Left kidney (tissue), 8 donors: Measurements from ENCODE around the gene RARB. TPM values are rescaled to one million over a fixed set of nuclear protein-coding genes. Genes with fewer than 3 reads are reported as not detected.

Source experiments
- DNase-seq: peaks from one replicate; pipeline ENCODE4 v3.0.0-alpha.2; 2013
- long read RNA-seq, 8 donors: transcript quantifications; one replicate each; lab custom pipeline, GENCODE V29; 2026
- polyA plus RNA-seq: library from polyadenylated mRNA; unstranded; fragments of 120-200 nt; gene quantifications from one replicate; pipeline ENCODE4 v1.2.1, GENCODE V29; 2013; ENCODE audit not compliant: insufficient read length

Gene RARB
- polyA plus RNA-seq: 50.7 TPM
- long read RNA-seq, donor 1, transcript RARB-201 (8 exons, 3,084 nt): major isoform, 12 of 207 reads
- long read RNA-seq, donor 1, partial matches to known transcripts: 156 of 207 reads
- long read RNA-seq, donor 1, other reads (novel, unspliced or antisense): 37 of 207 reads
- long read RNA-seq, donor 2, transcript RARB-201 (8 exons, 3,084 nt): major isoform, 13 of 191 reads
- long read RNA-seq, donor 2, partial matches to known transcripts: 169 of 191 reads
- long read RNA-seq, donor 2, other reads (novel, unspliced or antisense): 7 of 191 reads
- long read RNA-seq, donor 3, transcript RARB-201 (8 exons, 3,084 nt): major isoform, 5 of 24 reads
- long read RNA-seq, donor 3, partial matches to known transcripts: 19 of 24 reads
- long read RNA-seq, donor 3, other reads (novel, unspliced or antisense): 0 of 24 reads
- long read RNA-seq, donor 4, partial matches to known transcripts: 0 of 1 reads
- long read RNA-seq, donor 4, other reads (novel, unspliced or antisense): 0 of 1 reads
- long read RNA-seq, donor 5, transcript RARB-201 (8 exons, 3,084 nt): major isoform, 8 of 350 reads
- long read RNA-seq, donor 5, partial matches to known transcripts: 297 of 350 reads
- long read RNA-seq, donor 5, other reads (novel, unspliced or antisense): 42 of 350 reads
- long read RNA-seq, donor 6, transcript RARB-201 (8 exons, 3,084 nt): major isoform, 10 of 188 reads
- long read RNA-seq, donor 6, partial matches to known transcripts: 169 of 188 reads
- long read RNA-seq, donor 6, other reads (novel, unspliced or antisense): 6 of 188 reads
- long read RNA-seq, donor 7, transcript RARB-201 (8 exons, 3,084 nt): major isoform, 9 of 16 reads
- long read RNA-seq, donor 7, partial matches to known transcripts: 6 of 16 reads
- long read RNA-seq, donor 7, other reads (novel, unspliced or antisense): 0 of 16 reads
- long read RNA-seq, donor 8, transcript RARB-201 (8 exons, 3,084 nt): major isoform, 7 of 7 reads
- long read RNA-seq, donor 8, partial matches to known transcripts: 0 of 7 reads
- long read RNA-seq, donor 8, other reads (novel, unspliced or antisense): 0 of 7 reads

- DNase-seq: peak; percentile 98
These were observed at the start of gene RARB for GRCh38 chr3:25427942-25428788. TSS of gene RARB (plus strand) at chr3:25428263. CDS start at chr3:25428732, 469 bp downstream.

GRCh38 chr3:25378786-25379311 lies 49.2 kb upstream of the RARB start:
- DNase-seq: no peak

- peak; percentile 62 for DNase-seq
These were observed 47.8 kb upstream of the RARB start for GRCh38 chr3:25380222-25380739.

GRCh38 chr3:25381083-25381482 lies 47.0 kb upstream of the RARB start:
- DNase-seq: no peak

- no peak for DNase-seq
These were observed 43.6 kb upstream of the RARB start for GRCh38 chr3:25384471-25384870.

GRCh38 chr3:25385807-25386460 lies 42.1 kb upstream of the RARB start:
- DNase-seq: no peak

- no peak for DNase-seq
These were observed 41.3 kb upstream of the RARB start for GRCh38 chr3:25386686-25387255.

- no peak for DNase-seq
These were observed 37.5 kb upstream of the RARB start for GRCh38 chr3:25390605-25391004.

GRCh38 chr3:25396251-25396650 lies 31.8 kb upstream of the RARB start:
- DNase-seq: no peak

- DNase-seq: no peak
These were observed 31.4 kb upstream of the RARB start for GRCh38 chr3:25396686-25397085.

GRCh38 chr3:25397150-25397549 lies 30.9 kb upstream of the RARB start:
- DNase-seq: no peak

GRCh38 chr3:25400587-25400986 lies 27.5 kb upstream of the RARB start:
- no peak for DNase-seq

GRCh38 chr3:25403968-25404367 lies 24.1 kb upstream of the RARB start:
- no peak for DNase-seq

GRCh38 chr3:25404569-25404968 lies 23.5 kb upstream of the RARB start:
- no peak for DNase-seq

GRCh38 chr3:25405335-25405734 lies 22.7 kb upstream of the RARB start:
- DNase-seq: no peak

GRCh38 chr3:25410703-25411102 lies 17.4 kb upstream of the RARB start:
- no peak for DNase-seq

GRCh38 chr3:25412269-25412668 lies 15.8 kb upstream of the RARB start:
- DNase-seq: no peak

- no peak for DNase-seq
These were observed 11.9 kb upstream of the RARB start for GRCh38 chr3:25416176-25416575.

GRCh38 chr3:25418596-25418995 lies 9.5 kb upstream of the RARB start:
- no peak for DNase-seq

GRCh38 chr3:25419251-25419650 lies 8.8 kb upstream of the RARB start:
- no peak for DNase-seq
